Measurements from ENCODE around the gene LRRFIP1. TPM values are rescaled to one million over a fixed set of nuclear protein-coding genes. Genes with fewer than 3 reads are reported as not detected.

LRRFIP1 gene
- total RNA-seq, 1 donor from 2014 or later, result 40.7 TPM

DNA sequence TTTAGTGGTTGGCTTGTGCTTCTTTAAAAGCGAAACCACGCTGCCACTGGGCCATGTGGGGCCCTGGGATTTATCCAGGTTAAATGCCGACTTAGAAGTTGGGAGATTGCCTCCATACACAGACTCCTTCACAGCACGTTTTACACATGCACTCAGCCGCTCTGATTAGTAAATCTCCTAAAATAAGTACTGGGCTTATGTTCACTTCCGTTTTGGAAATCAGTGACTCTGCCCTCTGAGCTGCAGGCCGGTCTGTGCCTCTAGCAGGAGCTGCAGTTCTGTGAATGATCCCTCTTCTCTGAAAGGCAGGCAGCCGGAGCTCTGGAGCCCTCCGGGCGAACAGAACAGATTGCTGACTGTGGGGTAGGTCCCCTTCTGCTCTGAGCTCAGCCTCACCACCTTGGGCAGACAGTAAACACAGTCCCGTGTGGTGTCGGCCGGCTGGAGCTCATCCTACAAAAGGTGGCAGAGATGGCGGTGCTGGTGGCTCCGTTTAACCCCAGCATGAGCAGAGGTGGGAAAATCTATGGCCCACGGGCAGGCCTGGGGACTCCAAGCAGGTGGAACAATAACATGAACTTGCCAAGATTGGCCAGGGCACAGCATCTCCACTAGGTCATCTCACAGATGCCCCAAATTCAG lies 27.1 kb upstream of the LRRFIP1 start:
- no peaks in the 10 kb centered on the region for H3K9me3 ChIP-seq (ENCODE audit: low read depth)
- H3K36me3 Mint-ChIP-seq, result no peaks in the 10 kb centered on the region
- no peak overlapping the region for H3K9ac ChIP-seq
- H3K4me1 Mint-ChIP-seq, result peaks cover 38% of the 10 kb centered on the region
- no peak overlapping the region for H3K4me3 ChIP-seq
- H3K4me1 ChIP-seq, result peaks cover 26% of the 10 kb centered on the region
- peaks cover 8% of the 10 kb centered on the region for H3K27me3 Mint-ChIP-seq (ENCODE audit: insufficient read depth, low read depth)
- H3K27ac ChIP-seq, result no peak overlapping the region
- H3F3A ChIP-seq (ENCODE audit: low read depth), result peaks cover 22% of the 10 kb centered on the region
- no peak for TF ChIP-seq CTCF (IDR thresholded peaks at IDR 0.05)
- TF ChIP-seq EZH2phosphoT487 (IDR thresholded peaks at IDR 0.05), result no peak
- TF ChIP-seq EZH2 (IDR thresholded peaks at IDR 0.05), result no peak
- DNase-seq (ENCODE audit: low spot score), result no peak
- no peaks in the 10 kb centered on the region for H3K9me3 Mint-ChIP-seq
- no peaks in the 10 kb centered on the region for H3K79me2 ChIP-seq (ENCODE audit: low read depth)
- H4K20me1 ChIP-seq (ENCODE audit: low read depth), result peaks cover 1% of the 10 kb centered on the region
- H3K4me3 Mint-ChIP-seq, result no peak overlapping the region
- no peak overlapping the region for H3K4me2 ChIP-seq
- no peak overlapping the region for H3K27ac Mint-ChIP-seq
- no peaks in the 10 kb centered on the region for H3K27me3 ChIP-seq
- no peak overlapping the region for H2AFZ ChIP-seq (replicated peaks)
- no peaks in the 10 kb centered on the region for H3K36me3 ChIP-seq

- TF ChIP-seq CTCF (IDR thresholded peaks at IDR 0.05), result peak; percentile 36
- TF ChIP-seq EZH2phosphoT487 (IDR thresholded peaks at IDR 0.05), result no peak
- Mint-ChIP-seq H3K4me1 (peaks cover 37% of the 10 kb centered on the region), H3K36me3 (no peaks in the 10 kb centered on the region), H3K4me3 (no peak overlapping the region), H3K27me3 (ENCODE audit: insufficient read depth, low read depth) (peaks cover 10% of the 10 kb centered on the region), H3K27ac (no peak overlapping the region), H3K9me3 (no peaks in the 10 kb centered on the region)
- no peaks in the 10 kb centered on the region for H3K79me2 ChIP-seq (ENCODE audit: low read depth)
- H2AFZ ChIP-seq (replicated peaks), result no peak overlapping the region
- DNase-seq (ENCODE audit: low spot score), result peak; percentile 71
- peaks cover 25% of the 10 kb centered on the region for H3K4me1 ChIP-seq
- H3K27me3 ChIP-seq, result no peaks in the 10 kb centered on the region
- H3K36me3 ChIP-seq, result no peaks in the 10 kb centered on the region
- H3K4me2 ChIP-seq, result no peak overlapping the region
- H3K4me3 ChIP-seq, result no peak overlapping the region
- no peak overlapping the region for H3K9ac ChIP-seq
- peaks cover 16% of the 10 kb centered on the region for H3F3A ChIP-seq (ENCODE audit: low read depth)
- H4K20me1 ChIP-seq (ENCODE audit: low read depth), result no peaks in the 10 kb centered on the region
- no peaks in the 10 kb centered on the region for H3K9me3 ChIP-seq (ENCODE audit: low read depth)
- H3K27ac ChIP-seq, result no peak overlapping the region
These were observed 25.8 kb upstream of the LRRFIP1 start for GRCh38 chr2:237601453-237602116.

- H3K9me3 Mint-ChIP-seq, result peaks cover 6% of the 10 kb centered on the region
- peaks cover 7% of the 10 kb centered on the region for H3K27me3 Mint-ChIP-seq (ENCODE audit: insufficient read depth, low read depth)
- peaks cover 16% of the 10 kb centered on the region for H3F3A ChIP-seq (ENCODE audit: low read depth)
- no peaks in the 10 kb centered on the region for H3K36me3 ChIP-seq
- H3K4me3 Mint-ChIP-seq, result no peak overlapping the region
- no peaks in the 10 kb centered on the region for H3K27me3 ChIP-seq
- TF ChIP-seq EZH2 (IDR thresholded peaks at IDR 0.05), result no peak
- TF ChIP-seq CTCF (IDR thresholded peaks at IDR 0.05), result no peak
- TF ChIP-seq EZH2phosphoT487 (IDR thresholded peaks at IDR 0.05), result no peak
- H3K27ac ChIP-seq, result no peak overlapping the region
- H3K27ac Mint-ChIP-seq, result no peak overlapping the region
- H3K36me3 Mint-ChIP-seq, result no peaks in the 10 kb centered on the region
- no peak overlapping the region for H2AFZ ChIP-seq (replicated peaks)
- no peaks in the 10 kb centered on the region for H3K79me2 ChIP-seq (ENCODE audit: low read depth)
- H3K4me1 ChIP-seq, result peaks cover 25% of the 10 kb centered on the region
- DNase-seq (ENCODE audit: low spot score), result no peak
- H3K4me1 Mint-ChIP-seq, result peaks cover 37% of the 10 kb centered on the region
- no peaks in the 10 kb centered on the region for H3K9me3 ChIP-seq (ENCODE audit: low read depth)
- no peak overlapping the region for H3K4me2 ChIP-seq
- no peaks in the 10 kb centered on the region for H4K20me1 ChIP-seq (ENCODE audit: low read depth)
- H3K4me3 ChIP-seq, result no peak overlapping the region
- no peak overlapping the region for H3K9ac ChIP-seq
These were observed 25.0 kb upstream of the LRRFIP1 start for GRCh38 chr2:237602409-237602808.

Data from neural progenitor cell (in vitro differentiated cells).